PFSK-1 (cell line): ENCODE results near the gene CELA2A.

Experiments used
- FOXP2 ChIP-seq: optimal IDR thresholded peaks from 2 replicates; pipeline ENCODE3; 2011; ENCODE audit warnings: borderline replicate concordance, control low read depth, inconsistent platforms; ENCODE audit not compliant: insufficient read depth; ENCODE audit errors: extremely low read length, extremely low read depth
- POLR2AphosphoS5 ChIP-seq: IDR thresholded peaks from 2 replicates; pipeline ENCODE4 v1.6.1; 2012; ENCODE audit warnings: low read depth, mild to moderate bottlenecking, control low read depth, low read length, moderate library complexity
- REST ChIP-seq, 2 experiments: IDR thresholded peaks; 2 replicates each; pipeline versions ENCODE4 v1.6.1 to v1.8.0; 2011 to 2012; ENCODE audit warnings: low read depth in 2 of 2, low read length in 2 of 2, control low read depth in 1 of 2, inconsistent platforms in 1 of 2, mild to moderate bottlenecking in 1 of 2, moderate library complexity in 1 of 2; ENCODE audit not compliant: insufficient read depth in 1 of 2
- SIN3A ChIP-seq: IDR thresholded peaks from 2 replicates; pipeline ENCODE4 v1.6.1; 2012; ENCODE audit warnings: mild to moderate bottlenecking, low read length, moderate library complexity, borderline replicate concordance; ENCODE audit not compliant: insufficient read depth
- TAF1 ChIP-seq: IDR thresholded peaks from 2 replicates; pipeline ENCODE4 v1.6.1; 2012; ENCODE audit warnings: low read length, control low read depth, borderline replicate concordance; ENCODE audit not compliant: insufficient read depth

Gene CELA2A

GRCh38 chr1:15460708-15461095, 4.2 kb downstream of the CELA2A start:
- TF ChIP-seq REST (IDR thresholded peaks at IDR 0.05; ENCODE audit: insufficient read depth in 1 of 2, low read depth in 2 of 2, low read length in 2 of 2) (no peak), POLR2AphosphoS5 (no peak), FOXP2 (no peak), SIN3A (no peak), TAF1 (no peak)

DNA sequence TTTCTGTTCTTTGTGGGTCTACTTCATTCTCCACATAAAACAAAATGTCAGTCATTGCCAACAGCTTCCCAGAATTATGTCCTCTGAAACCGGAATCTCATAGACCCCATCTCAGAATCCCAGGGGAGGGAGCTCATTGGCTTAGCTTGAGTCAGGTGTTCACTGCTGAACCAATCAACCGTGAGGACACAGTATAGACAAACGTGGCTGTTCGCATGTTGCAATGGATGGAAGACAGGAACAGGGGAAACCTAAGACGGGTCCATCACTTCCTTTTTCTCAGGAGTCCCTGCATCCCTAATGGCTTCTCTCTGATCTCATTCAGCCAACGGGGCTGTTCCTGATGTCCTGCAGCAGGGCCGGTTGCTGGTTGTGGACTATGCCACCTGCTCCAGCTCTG, 9.1 kb downstream of the CELA2A start:
- TF ChIP-seq SIN3A (no peak), TAF1 (no peak), REST (IDR thresholded peaks at IDR 0.05; ENCODE audit: insufficient read depth in 1 of 2, low read depth in 2 of 2, low read length in 2 of 2) (no peak), POLR2AphosphoS5 (no peak), FOXP2 (no peak)

DNA sequence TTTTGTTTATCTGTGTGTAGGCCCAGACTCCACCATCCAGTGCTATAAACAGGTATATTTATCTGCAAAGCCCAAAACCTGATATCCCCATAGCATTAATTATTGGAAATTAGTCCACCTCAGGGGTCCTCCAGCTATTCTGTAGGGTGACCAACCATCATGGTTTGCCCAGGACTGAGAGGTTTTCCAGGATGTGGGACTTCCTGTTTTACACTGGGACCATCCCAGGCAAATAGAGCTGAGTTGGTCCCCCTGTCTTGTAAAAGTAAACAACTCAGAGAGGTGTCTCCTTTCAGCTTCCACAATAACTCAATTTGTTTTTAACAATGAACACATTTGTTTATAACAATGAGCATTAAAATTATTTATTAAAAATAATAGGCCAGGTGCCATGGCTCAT, 11.6 kb downstream of the CELA2A start:
- TF ChIP-seq REST (IDR thresholded peaks at IDR 0.05; ENCODE audit: insufficient read depth in 1 of 2, low read depth in 2 of 2, low read length in 2 of 2) (no peak), POLR2AphosphoS5 (no peak), TAF1 (no peak), SIN3A (no peak), FOXP2 (no peak)

DNA sequence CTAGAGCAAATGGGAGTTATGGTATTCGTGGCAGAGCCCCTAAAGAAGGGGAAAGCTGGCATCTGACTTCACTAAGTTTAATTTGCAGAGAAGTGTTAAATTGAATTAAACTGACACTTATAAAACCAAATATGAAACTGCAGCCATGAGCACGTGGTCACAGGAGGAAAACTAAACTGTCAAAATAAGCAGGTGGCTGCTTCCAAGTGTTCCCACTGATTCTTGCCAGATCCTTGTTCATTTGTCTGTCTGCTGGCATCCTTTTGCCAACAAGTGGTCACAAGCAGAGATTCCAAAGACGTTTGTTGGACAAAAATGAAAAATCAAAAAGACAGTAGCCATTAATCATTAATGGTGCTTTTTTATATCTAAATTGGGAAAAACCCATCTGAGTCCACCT, 12.8 kb downstream of the CELA2A start:
- no peak for TF ChIP-seq REST (IDR thresholded peaks at IDR 0.05; ENCODE audit: insufficient read depth in 1 of 2, low read depth in 2 of 2, low read length in 2 of 2)
- no peak for TF ChIP-seq POLR2AphosphoS5
- TF ChIP-seq TAF1, result no peak
- no peak for TF ChIP-seq SIN3A

- TF ChIP-seq POLR2AphosphoS5 (no peak), FOXP2 (no peak), SIN3A (no peak), REST (IDR thresholded peaks at IDR 0.05; ENCODE audit: insufficient read depth in 1 of 2, low read depth in 2 of 2, low read length in 2 of 2) (no peak), TAF1 (no peak)
Observed at GRCh38 chr1:15472587-15472986, 16.1 kb downstream of the CELA2A start.
